ENCODE results near the gene REG4. TPM values are rescaled to one million over a fixed set of nuclear protein-coding genes. Genes with fewer than 3 reads are reported as not detected.
A peak's percentile ranks its signal among the peaks of the same experiment; 100 is the strongest.

The REG4 gene
- total RNA-seq, 2 experiments from 2014 or later = 0.33 TPM; not detected in 1

DNA sequence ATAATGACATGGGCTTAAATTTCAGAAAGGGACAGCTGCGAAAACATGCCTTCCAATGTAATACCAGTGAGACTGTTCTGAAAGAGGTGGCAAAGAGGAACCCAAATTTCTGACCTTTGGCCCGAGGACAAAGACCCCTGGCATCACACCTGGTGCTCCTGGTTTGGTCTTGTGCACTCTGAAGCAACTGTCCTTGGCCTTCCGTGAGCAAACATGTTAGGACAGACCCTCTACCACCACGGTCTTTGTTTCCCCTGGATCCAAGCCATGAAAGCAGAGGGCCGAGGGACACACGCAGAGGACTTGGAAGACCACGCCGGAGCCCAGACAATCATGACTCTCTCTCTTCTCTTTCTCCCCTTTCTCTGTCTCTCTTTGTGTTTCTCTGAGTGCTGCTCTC lies 6.0 kb downstream of the REG4 start:
- Histone ChIP-seq H3K27ac (ENCODE audit: low read depth in 1 of 2, low read length in 2 of 2) (no peak overlapping the region), H3K27me3 (ENCODE audit: control insufficient read depth in 1 of 2, insufficient read depth in 2 of 2, low read length in 2 of 2) (peaks cover 5 to 20% of the 10 kb centered on the region in 2 experiments), H3K4me3 (ENCODE audit: low read length) (no peak overlapping the region), H3K4me1 (ENCODE audit: insufficient read depth, low read length) (no peaks in the 10 kb centered on the region), H3K36me3 (ENCODE audit: insufficient read depth, low read length) (no peaks in the 10 kb centered on the region), H3K9me3 (ENCODE audit: control insufficient read depth in 1 of 2, insufficient read depth in 1 of 2, low read length in 2 of 2) (no peaks in the 10 kb centered on the region)
- Mint-ChIP-seq H3K36me3 (ENCODE audit: low read depth) (no peaks in the 10 kb centered on the region), H3K27ac (no peak overlapping the region), H3K4me3 (no peak overlapping the region), H3K4me1 (ENCODE audit: low read depth) (peaks cover 7% of the 10 kb centered on the region), H3K27me3 (peaks cover 20% of the 10 kb centered on the region), H3K9me3 (no peaks in the 10 kb centered on the region)
- ChIA-PET POLR2A (no interaction called here), CTCF (no interaction called here)
- ATAC-seq (ENCODE audit: poor library complexity) (no peak), DNase-seq (no peak)
- TF ChIP-seq, protein P1, sequence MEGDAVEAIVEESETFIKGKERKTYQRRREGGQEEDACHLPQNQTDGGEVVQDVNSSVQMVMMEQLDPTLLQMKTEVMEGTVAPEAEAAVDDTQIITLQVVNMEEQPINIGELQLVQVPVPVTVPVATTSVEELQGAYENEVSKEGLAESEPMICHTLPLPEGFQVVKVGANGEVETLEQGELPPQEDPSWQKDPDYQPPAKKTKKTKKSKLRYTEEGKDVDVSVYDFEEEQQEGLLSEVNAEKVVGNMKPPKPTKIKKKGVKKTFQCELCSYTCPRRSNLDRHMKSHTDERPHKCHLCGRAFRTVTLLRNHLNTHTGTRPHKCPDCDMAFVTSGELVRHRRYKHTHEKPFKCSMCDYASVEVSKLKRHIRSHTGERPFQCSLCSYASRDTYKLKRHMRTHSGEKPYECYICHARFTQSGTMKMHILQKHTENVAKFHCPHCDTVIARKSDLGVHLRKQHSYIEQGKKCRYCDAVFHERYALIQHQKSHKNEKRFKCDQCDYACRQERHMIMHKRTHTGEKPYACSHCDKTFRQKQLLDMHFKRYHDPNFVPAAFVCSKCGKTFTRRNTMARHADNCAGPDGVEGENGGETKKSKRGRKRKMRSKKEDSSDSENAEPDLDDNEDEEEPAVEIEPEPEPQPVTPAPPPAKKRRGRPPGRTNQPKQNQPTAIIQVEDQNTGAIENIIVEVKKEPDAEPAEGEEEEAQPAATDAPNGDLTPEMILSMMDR (IDR thresholded peaks at IDR 0.05) = no peak
- intact Hi-C loops (cut with DNase I, micrococcal nuclease) = loop anchor here in 1 of 2 experiments (5.0 to 10.0 kb wide), 2 partner anchors 162 to 350 kb away; no protein-coding TSS in a partner anchor

- ChIA-PET CTCF (no interaction called here), POLR2A (interaction anchor here (0.8 kb wide), 1 partner anchor 88 kb away, joined by 3 read pairs; the partner anchor contains the start of gene PHGDH)
- Histone ChIP-seq H3K27ac (ENCODE audit: low read depth in 1 of 2, low read length in 2 of 2) (no peak overlapping the region), H3K4me3 (ENCODE audit: low read length) (no peak overlapping the region), H3K36me3 (ENCODE audit: insufficient read depth, low read length) (no peaks in the 10 kb centered on the region), H3K9me3 (ENCODE audit: control insufficient read depth in 1 of 2, insufficient read depth in 1 of 2, low read length in 2 of 2) (no peaks in the 10 kb centered on the region), H3K4me1 (ENCODE audit: insufficient read depth, low read length) (no peaks in the 10 kb centered on the region), H3K27me3 (ENCODE audit: control insufficient read depth in 1 of 2, insufficient read depth in 2 of 2, low read length in 2 of 2) (no peaks in the 10 kb centered on the region)
- Mint-ChIP-seq H3K36me3 (ENCODE audit: low read depth) (no peaks in the 10 kb centered on the region), H3K4me1 (ENCODE audit: low read depth) (peaks cover 15% of the 10 kb centered on the region), H3K9me3 (no peaks in the 10 kb centered on the region), H3K27ac (peak overlapping the region; percentile 47), H3K4me3 (no peak overlapping the region), H3K27me3 (no peaks in the 10 kb centered on the region)
- TF ChIP-seq, protein P1 (IDR thresholded peaks at IDR 0.05) = no peak
- DNase-seq (peak in 2 of 14 experiments; percentile 25 to 26), ATAC-seq (ENCODE audit: poor library complexity) (no peak)
- intact Hi-C loops (cut with DNase I, micrococcal nuclease) = loop anchor here in 1 of 2 experiments (10.0 kb wide), 1 partner anchor 355 kb away; no protein-coding TSS in a partner anchor
Observed at GRCh38 chr1:119799599-119800177, 11.6 kb downstream of the REG4 start.

- ATAC-seq (ENCODE audit: poor library complexity) = peak; percentile 24
- no peak overlapping the region for H3K4me3 ChIP-seq (ENCODE audit: low read length)
- intact Hi-C loops (cut with DNase I, micrococcal nuclease) = no loop called here
- Mint-ChIP-seq H3K27me3 (no peaks in the 10 kb centered on the region), H3K9me3 (no peaks in the 10 kb centered on the region), H3K27ac (peak overlapping the region; percentile 47), H3K36me3 (ENCODE audit: low read depth) (no peaks in the 10 kb centered on the region), H3K4me3 (no peak overlapping the region), H3K4me1 (ENCODE audit: low read depth) (peaks cover 15% of the 10 kb centered on the region)
- H3K36me3 ChIP-seq (ENCODE audit: insufficient read depth, low read length) = no peaks in the 10 kb centered on the region
- H3K27ac ChIP-seq (ENCODE audit: low read depth in 1 of 2, low read length in 2 of 2) = no peak overlapping the region
- TF ChIP-seq, protein P1 (IDR thresholded peaks at IDR 0.05) = no peak
- no peaks in the 10 kb centered on the region for H3K4me1 ChIP-seq (ENCODE audit: insufficient read depth, low read length)
- no peaks in the 10 kb centered on the region for H3K27me3 ChIP-seq (ENCODE audit: control insufficient read depth in 1 of 2, insufficient read depth in 2 of 2, low read length in 2 of 2)
- CTCF ChIA-PET = no interaction called here
- DNase-seq = no peak
- POLR2A ChIA-PET = interaction anchor here (0.8 kb wide), 1 partner anchor 87 kb away, joined by 3 read pairs; the partner anchor contains the start of gene PHGDH
- no peaks in the 10 kb centered on the region for H3K9me3 ChIP-seq (ENCODE audit: control insufficient read depth in 1 of 2, insufficient read depth in 1 of 2, low read length in 2 of 2)
Observed at GRCh38 chr1:119799003-119799402, 12.3 kb downstream of the REG4 start.
